GM12878 (cell line): ENCODE measurements around the gene HMGXB4. TPM values are rescaled to one million over a fixed set of nuclear protein-coding genes. Genes with fewer than 3 reads are reported as not detected.

Experiments
- ATAC-seq: fragments of 200-7000 bp; cut with Tn5 transposase; 3 replicates; pipeline ENCODE4 v1.9.1; 2020; ENCODE audit warnings: mild to moderate bottlenecking, moderate library complexity
- BruUV-seq: library from RNA; stranded (reverse); fragments of 400-500 nt; replicated peaks from 2 replicates; lab custom pipeline; 2021; lab: Mats Ljungman, UMichigan
- CTCF ChIA-PET: fragments of 300-600 bp; sonication (Branson Sonifier 250); formaldehyde crosslinking; extraction: SDS; loops from one replicate; lab custom pipeline; 2021; ENCODE audit warnings: inconsistent platforms; lab: Yijun Ruan, JAX
- POLR2A ChIA-PET: fragments of 350-600 bp; formaldehyde crosslinking; extraction: SDS; loops from one replicate; lab custom pipeline; 2021; ENCODE audit warnings: inconsistent platforms; lab: Charles Lee
- RAD21 ChIA-PET: fragments of 300-600 bp; sonication (Branson Sonifier 250); formaldehyde crosslinking; loops from one replicate; lab custom pipeline; 2023; ENCODE audit warnings: antibody characterized with exemption; ENCODE audit not compliant: unreplicated experiment; lab: Charles Lee
- SMC1A ChIA-PET: fragments of 300-600 bp; sonication (Branson Sonifier 250); formaldehyde crosslinking; loops from one replicate; lab custom pipeline; 2023; ENCODE audit not compliant: unreplicated experiment, uncharacterized antibody; lab: Charles Lee
- DNase-seq: peaks from one replicate; pipeline ENCODE4 v3.0.0-alpha.2; 2011; ENCODE audit warnings: low read depth, low spot score
- FAIRE-seq: peaks from 3 replicates; lab custom pipeline; 2011; peaks lifted over from hg19 to GRCh38; lab: Jason Lieb, UNC
- H2AFZ ChIP-seq: 2 replicates; pipeline ENCODE4 v1.6.0; 2011; ENCODE audit warnings: low read depth, low read length, control low read depth; ENCODE audit not compliant: control insufficient read depth
- H3K27ac ChIP-seq: 2 replicates; pipeline ENCODE4 v1.5.1; 2011; ENCODE audit warnings: control low read depth; ENCODE audit not compliant: control insufficient read depth, insufficient read depth
- H3K27me3 ChIP-seq, 2 experiments: replicated peaks in 1 of 2; 2 replicates each; pipeline versions ENCODE4 v1.6.0 to v1.6.1; 2011; ENCODE audit warnings: low read length in 1 of 2; ENCODE audit not compliant: control insufficient read depth in 2 of 2, insufficient read depth in 2 of 2
- H3K36me3 ChIP-seq, 2 experiments: 2 replicates each; pipeline ENCODE4 v1.5.1; 2011; ENCODE audit warnings: low read length in 1 of 2; ENCODE audit not compliant: control insufficient read depth in 2 of 2, insufficient read depth in 2 of 2
- H3K4me1 ChIP-seq: 2 replicates; pipeline ENCODE4 v1.6.1; 2011; ENCODE audit warnings: mild to moderate bottlenecking, low read length, moderate library complexity, mixed read lengths; ENCODE audit not compliant: control insufficient read depth, insufficient read depth
- H3K4me2 ChIP-seq: 2 replicates; pipeline ENCODE4 v1.6.0; 2011; ENCODE audit warnings: control low read depth; ENCODE audit not compliant: control insufficient read depth, insufficient read depth
- H3K4me3 ChIP-seq: fragments of 200-600 bp; sonication (generic); 2 replicates; pipeline ENCODE4 v1.5.1; 2016
- H3K79me2 ChIP-seq: 2 replicates; pipeline ENCODE4 v1.6.0; 2011; ENCODE audit warnings: low read length; ENCODE audit not compliant: control insufficient read depth, insufficient read depth
- H3K9ac ChIP-seq: 2 replicates; pipeline ENCODE4 v1.8.0; 2011; ENCODE audit warnings: low read length, control low read depth, mixed read lengths; ENCODE audit not compliant: control insufficient read depth, insufficient read depth
- H3K9me3 ChIP-seq: replicated peaks from 3 replicates; pipeline ENCODE4 v1.5.1; 2011; ENCODE audit warnings: mild to moderate bottlenecking, low read length; ENCODE audit not compliant: control insufficient read depth, insufficient read depth
- H4K20me1 ChIP-seq: 2 replicates; pipeline ENCODE4 v1.6.0; 2011; ENCODE audit not compliant: control insufficient read depth, insufficient read depth
- CEBPB ChIP-seq, 2 experiments: fragments of 150-350 bp in 1 of 2; IDR thresholded peaks; 2 replicates each; pipeline ENCODE4 v1.6.1; 2012 to 2014; ENCODE audit warnings: low read depth in 2 of 2, low read length in 2 of 2, borderline replicate concordance in 1 of 2, inconsistent platforms in 1 of 2
- CHD4 ChIP-seq: fragments of 200-600 bp; sonication (generic); IDR thresholded peaks from 2 replicates; pipeline ENCODE4 v1.6.1; 2016; ENCODE audit warnings: mild to moderate bottlenecking
- HCFC1 ChIP-seq: fragments of 150-350 bp; IDR thresholded peaks from 2 replicates; pipeline ENCODE4 v1.6.1; 2014; ENCODE audit warnings: low read length
- KLF5 ChIP-seq: fragments of 450-650 bp; IDR thresholded peaks from 2 replicates; pipeline ENCODE4 v1.6.1; 2014; ENCODE audit warnings: mild to moderate bottlenecking; ENCODE audit not compliant: partially characterized antibody
- MTA2 ChIP-seq: fragments of 450-650 bp; IDR thresholded peaks from 2 replicates; pipeline ENCODE4 v1.6.1; 2016; ENCODE audit warnings: low read depth, mild to moderate bottlenecking, moderate library complexity
- PML ChIP-seq: IDR thresholded peaks from 2 replicates; pipeline ENCODE4 v1.6.1; 2012; ENCODE audit warnings: low read length, inconsistent platforms
- SUPT20H ChIP-seq: IDR thresholded peaks from 2 replicates; pipeline ENCODE4 v1.6.1; 2011; ENCODE audit warnings: low read depth, mild to moderate bottlenecking, low read length, moderate library complexity, borderline replicate concordance; ENCODE audit not compliant: control insufficient read depth
- TARDBP ChIP-seq: IDR thresholded peaks from 2 replicates; pipeline ENCODE4 v1.6.1; 2016; ENCODE audit warnings: borderline replicate concordance
- ZNF384 ChIP-seq: IDR thresholded peaks from 2 replicates; pipeline ENCODE4 v1.6.1; 2012; ENCODE audit warnings: low read depth, mild to moderate bottlenecking, low read length, improper control_type of control experiment, borderline replicate concordance
- ZNF622 ChIP-seq: fragments of 450-650 bp; IDR thresholded peaks from 2 replicates; pipeline ENCODE4 v1.6.1; 2017; ENCODE audit warnings: mild to moderate bottlenecking, inconsistent platforms
- WGBS: methylation state at CpG from one replicate; pipeline ENCODE4 v1.1.6; 2016; ENCODE audit warnings: low lambda C conversion rate; ENCODE audit not compliant: insufficient replicate concordance, insufficient coverage; ENCODE audit errors: missing lambda C conversion rate; 5-methylcytosine and 5-hydroxymethylcytosine counted together
- in situ Hi-C: fragments of 300-500 bp; cut with MboI; formaldehyde crosslinking; loops from 9 replicates; pipeline ENCODE4 v1.14.3; 2018; ENCODE audit warnings: mixed read lengths
- intact Hi-C: fragments of 100-400 bp; cut with micrococcal nuclease; formaldehyde crosslinking; loops from one replicate; pipeline ENCODE4 v1.14.2; 2022; ENCODE audit not compliant: unreplicated experiment
- polyA plus RNA-seq, 11 experiments: library from polyadenylated mRNA; depleted of rRNA in 4 of 11; unstranded in 6 of 11; stranded (reverse) in 5 of 11; fragments of >200 nt; fragmentation: Nextera tagmentation in 4 of 11; fragmentation: Illumina TruSeq in 1 of 11; extraction: Ambion mirVana in 4 of 11; extraction: Trizol in 1 of 11; gene quantifications; 1 replicate in 1 of 11; 2 replicates in 10 of 11; pipeline versions ENCODE4 v1.2.1 to v1.2.3, GENCODE V29; 2011 to 2016; ENCODE audit warnings: inconsistent platforms in 2 of 11, missing spikeins in 2 of 11, low read depth in 1 of 11
- total RNA-seq, 4 experiments: library from RNA; depleted of rRNA in 3 of 4; stranded (reverse); fragments of >200 nt in 3 of 4; fragmentation: Illumina TruSeq in 1 of 4; extraction: Trizol in 1 of 4; gene quantifications; 2 replicates each; pipeline versions ENCODE4 v1.2.1 to v1.2.3, GENCODE V29; 2013 to 2021
- TF ChIP-seq, protein P1 (sequence below): fragments of 450-650 bp; IDR thresholded peaks from 2 replicates; pipeline ENCODE4 v1.6.1; 2017; ENCODE audit warnings: mild to moderate bottlenecking, low read depth, inconsistent platforms; ENCODE audit not compliant: poor library complexity, severe bottlenecking

Gene HMGXB4
- total and polyA plus RNA-seq, 10 of the 15 experiments (the other 5 are each of a cell fraction or from before 2014, with no cell fraction given), result 15.5 to 44.5 (median 24.9) TPM

DNA sequence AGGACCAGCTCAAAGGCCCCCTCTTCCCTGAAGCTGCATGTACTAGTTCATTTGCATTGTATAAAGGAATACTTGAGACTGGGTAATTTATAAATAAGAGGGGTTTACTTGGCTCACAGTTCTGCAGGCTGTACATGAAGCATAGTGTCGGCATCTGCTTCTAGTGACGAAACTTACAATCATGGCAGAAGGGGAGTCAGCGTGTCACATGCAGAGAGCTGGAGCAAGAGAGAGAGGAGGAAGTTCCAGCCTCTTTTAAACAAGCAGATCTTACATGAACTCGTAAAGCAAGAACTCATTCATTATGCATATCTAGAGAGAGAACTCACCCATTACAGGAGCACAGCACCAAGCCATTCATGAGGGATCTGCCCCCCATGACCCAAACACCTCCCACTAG is 7.1 kb upstream of the HMGXB4 start:
- in situ Hi-C loops, result no loop called here
- no peak overlapping the region for H3K27ac ChIP-seq
- H3K4me3 ChIP-seq, result no peak overlapping the region
- H3K9ac ChIP-seq, result no peak overlapping the region
- FAIRE-seq (no peak), ATAC-seq (no peak), DNase-seq (no peak)
- ChIA-PET RAD21 (no interaction called here), POLR2A (no interaction called here), CTCF (interaction anchor here (1.1 kb wide), 1 partner anchor 17 kb away, joined by 3 read pairs; no protein-coding TSS in a partner anchor), SMC1A (interaction anchor here (1.2 kb wide), 1 partner anchor 19 kb away, joined by 3 read pairs; no protein-coding TSS in a partner anchor)
- no peaks in the 10 kb centered on the region for H3K36me3 ChIP-seq
- H3K79me2 ChIP-seq, result no peaks in the 10 kb centered on the region
- no peak overlapping the region for H3K4me2 ChIP-seq
- intact Hi-C loops, result no loop called here
- BruUV-seq, result no TSS peak
- no peaks in the 10 kb centered on the region for H3K4me1 ChIP-seq
- H4K20me1 ChIP-seq, result no peaks in the 10 kb centered on the region
- H3K9me3 ChIP-seq, result no peaks in the 10 kb centered on the region; the same call in 2 of the 3 replicates
- TF ChIP-seq ZNF384 (no peak), PML (no peak), KLF5 (no peak), CEBPB (IDR thresholded peaks at IDR 0.05; ENCODE audit: borderline replicate concordance in 1 of 2, low read depth in 2 of 2, low read length in 2 of 2) (no peak), HCFC1 (no peak), SUPT20H (no peak), ZNF622 (no peak), TARDBP (no peak), MTA2 (no peak), CHD4 (no peak)
- TF ChIP-seq, protein P1, sequence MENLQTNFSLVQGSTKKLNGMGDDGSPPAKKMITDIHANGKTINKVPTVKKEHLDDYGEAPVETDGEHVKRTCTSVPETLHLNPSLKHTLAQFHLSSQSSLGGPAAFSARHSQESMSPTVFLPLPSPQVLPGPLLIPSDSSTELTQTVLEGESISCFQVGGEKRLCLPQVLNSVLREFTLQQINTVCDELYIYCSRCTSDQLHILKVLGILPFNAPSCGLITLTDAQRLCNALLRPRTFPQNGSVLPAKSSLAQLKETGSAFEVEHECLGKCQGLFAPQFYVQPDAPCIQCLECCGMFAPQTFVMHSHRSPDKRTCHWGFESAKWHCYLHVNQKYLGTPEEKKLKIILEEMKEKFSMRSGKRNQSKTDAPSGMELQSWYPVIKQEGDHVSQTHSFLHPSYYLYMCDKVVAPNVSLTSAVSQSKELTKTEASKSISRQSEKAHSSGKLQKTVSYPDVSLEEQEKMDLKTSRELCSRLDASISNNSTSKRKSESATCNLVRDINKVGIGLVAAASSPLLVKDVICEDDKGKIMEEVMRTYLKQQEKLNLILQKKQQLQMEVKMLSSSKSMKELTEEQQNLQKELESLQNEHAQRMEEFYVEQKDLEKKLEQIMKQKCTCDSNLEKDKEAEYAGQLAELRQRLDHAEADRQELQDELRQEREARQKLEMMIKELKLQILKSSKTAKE, result no peak
- no peaks in the 10 kb centered on the region for H3K27me3 ChIP-seq
- WGBS, result 33% methylated on average over 4 of the region's 4 CpGs
- no peak overlapping the region for H2AFZ ChIP-seq
